Endothelial cell of umbilical vein (primary cell): ENCODE measurements around the gene ZFAND2B. TPM values are rescaled to one million over a fixed set of nuclear protein-coding genes. Genes with fewer than 3 reads are reported as not detected.

Experiments
- BruUV-seq: library from RNA; stranded (reverse); fragments of 400-500 nt; replicated peaks from 2 replicates; lab custom pipeline; 2021; lab: Mats Ljungman, UMichigan
- CTCF ChIA-PET: fragments of 300-600, 350-600 bp; sonication (Branson Sonifier 250); formaldehyde crosslinking; loops from one replicate; lab custom pipeline; 2021; ENCODE audit warnings: antibody characterized with exemption, inconsistent platforms; lab: Charles Lee
- POLR2A ChIA-PET: fragments of 300-600, 350-600 bp; sonication (Branson Sonifier 250); formaldehyde crosslinking; loops from one replicate; lab custom pipeline; 2021; ENCODE audit warnings: antibody characterized with exemption, inconsistent platforms; lab: Charles Lee
- DNase-seq: peaks from one replicate; pipeline ENCODE4 v3.0.0-alpha.2; 2011; ENCODE audit warnings: low read depth, low spot score
- FAIRE-seq: peaks from 2 replicates; lab custom pipeline; 2011; peaks lifted over from hg19 to GRCh38; lab: Jason Lieb, UNC
- H2AFZ ChIP-seq: 2 replicates; pipeline ENCODE4 v1.6.0; 2012; ENCODE audit warnings: low read depth, low read length, control low read depth, inconsistent platforms
- H3K27ac ChIP-seq: 2 replicates; pipeline ENCODE4 v1.5.1; 2011; ENCODE audit warnings: low read depth, mild to moderate bottlenecking, control low read depth, low read length, moderate library complexity; ENCODE audit not compliant: insufficient read depth
- H3K27me3 ChIP-seq, 2 experiments: 2 replicates each; pipeline versions ENCODE4 v1.6.0 to v1.6.1; 2011; ENCODE audit warnings: low read length in 2 of 2, mixed read lengths in 1 of 2; ENCODE audit not compliant: control insufficient read depth in 2 of 2, insufficient read depth in 2 of 2
- H3K36me3 ChIP-seq, 2 experiments: 2 replicates in 1 of 2; 3 replicates in 1 of 2; pipeline ENCODE4 v1.5.1; 2011; ENCODE audit warnings: low read length in 2 of 2, mild to moderate bottlenecking in 1 of 2, moderate library complexity in 1 of 2; ENCODE audit not compliant: control insufficient read depth in 2 of 2, insufficient read depth in 2 of 2; ENCODE audit errors: extremely low read depth in 1 of 2
- H3K4me1 ChIP-seq: 3 replicates; pipeline ENCODE4 v1.5.1; 2011; ENCODE audit warnings: mild to moderate bottlenecking, low read length; ENCODE audit not compliant: control insufficient read depth, insufficient read depth; ENCODE audit errors: extremely low read depth
- H3K4me2 ChIP-seq: 2 replicates; pipeline ENCODE4 v1.6.1; 2011; ENCODE audit warnings: low read length, control low read depth, mixed read lengths; ENCODE audit not compliant: insufficient read depth
- H3K4me3 ChIP-seq, 3 experiments: fragments of 200-600 bp in 1 of 3; sonication (generic), shearing (Covaris generic) in 1 of 3; replicated peaks in 1 of 3; 2 replicates each; pipeline ENCODE4 v1.5.1; 2011 to 2016; ENCODE audit warnings: control low read depth in 3 of 3, low read length in 3 of 3, mild to moderate bottlenecking in 2 of 3, inconsistent platforms in 1 of 3, low read depth in 1 of 3, moderate library complexity in 1 of 3; ENCODE audit not compliant: insufficient read depth in 1 of 3
- H3K79me2 ChIP-seq: 2 replicates; pipeline ENCODE4 v1.6.0; 2012; ENCODE audit warnings: low read length, inconsistent platforms; ENCODE audit not compliant: control insufficient read depth, insufficient read depth
- H3K9ac ChIP-seq: replicated peaks from 2 replicates; pipeline ENCODE3; 2011; ENCODE audit warnings: low read length, control low read depth; ENCODE audit not compliant: insufficient read depth; ENCODE audit errors: extremely low read depth
- H3K9me1 ChIP-seq: replicated peaks from 3 replicates; pipeline ENCODE4 v1.6.0; 2011; ENCODE audit warnings: mild to moderate bottlenecking, low read length; ENCODE audit not compliant: control insufficient read depth, insufficient read depth; ENCODE audit errors: extremely low read depth
- H3K9me3 ChIP-seq: replicated peaks from 2 replicates; pipeline ENCODE4 v1.5.1; 2012; ENCODE audit warnings: low read length, inconsistent platforms; ENCODE audit not compliant: control insufficient read depth, insufficient read depth
- H4K20me1 ChIP-seq: replicated peaks from 2 replicates; pipeline ENCODE3; 2011; ENCODE audit warnings: mild to moderate bottlenecking, low read length; ENCODE audit not compliant: control insufficient read depth, insufficient read depth; ENCODE audit errors: extremely low read depth
- FOS ChIP-seq: IDR thresholded peaks from 2 replicates; pipeline ENCODE4 v1.6.1; 2011; ENCODE audit warnings: mild to moderate bottlenecking, low read length, moderate library complexity, borderline replicate concordance; ENCODE audit not compliant: insufficient read depth
- GATA2 ChIP-seq: IDR thresholded peaks from 2 replicates; pipeline ENCODE4 v1.7.0; 2011; ENCODE audit warnings: low read depth, mild to moderate bottlenecking, moderate library complexity, mixed read lengths, low read length; ENCODE audit not compliant: insufficient read length, insufficient read depth
- JUN ChIP-seq: IDR thresholded peaks from 2 replicates; pipeline ENCODE4 v1.6.1; 2011; ENCODE audit warnings: borderline replicate concordance, low read depth; ENCODE audit not compliant: insufficient read length, insufficient read depth
- POLR2A ChIP-seq: IDR thresholded peaks from 2 replicates; pipeline ENCODE4 v1.6.1; 2012; ENCODE audit warnings: low read depth, mild to moderate bottlenecking, control low read depth, low read length
- dilution Hi-C: fragments of 300-500 bp; cut with MboI; formaldehyde crosslinking; loops from one replicate; pipeline ENCODE4 v1.15.0; 2019; ENCODE audit warnings: low sequenced_read_pairs; ENCODE audit not compliant: extremely low pct_ligation_motif_present
- intact Hi-C: fragments of 100-400 bp; cut with micrococcal nuclease; formaldehyde crosslinking; loops from one replicate; pipeline ENCODE4 v1.10.0; 2022
- polyA plus RNA-seq, 4 experiments: library from polyadenylated mRNA; depleted of rRNA in 3 of 4; stranded (reverse) in 3 of 4; unstranded in 1 of 4; fragments of >200 nt; gene quantifications; 2 replicates each; pipeline versions ENCODE4 v1.2.1 to v1.2.3, GENCODE V29; 2011 to 2012; ENCODE audit warnings: missing spikeins in 1 of 4
- total RNA-seq: library from RNA; stranded (reverse); gene quantifications from 2 replicates; pipeline ENCODE4 v1.2.3, GENCODE V29; 2021
- TF ChIP-seq, protein P1 (sequence below): IDR thresholded peaks from 2 replicates; pipeline ENCODE4 v1.6.1; 2011; ENCODE audit not compliant: insufficient read depth, insufficient read length
- TF ChIP-seq, protein P2 (sequence below), 2 donors: IDR thresholded peaks; 1 replicate in 1 of 2; 2 replicates in 1 of 2; pipeline ENCODE4 v1.5.1; 2011; ENCODE audit warnings: low read length in 2 of 2, mild to moderate bottlenecking in 2 of 2, moderate library complexity in 2 of 2, control low read depth in 1 of 2, inconsistent platforms in 1 of 2, low read depth in 1 of 2; ENCODE audit not compliant: insufficient read depth in 1 of 2; ENCODE audit errors: extremely low read depth in 1 of 2

Gene ZFAND2B
- total and polyA plus RNA-seq, 2 donors (not counting 3 experiments of a cell fraction or from before 2014, with no cell fraction given): 23.3 to 52.0 TPM

DNA sequence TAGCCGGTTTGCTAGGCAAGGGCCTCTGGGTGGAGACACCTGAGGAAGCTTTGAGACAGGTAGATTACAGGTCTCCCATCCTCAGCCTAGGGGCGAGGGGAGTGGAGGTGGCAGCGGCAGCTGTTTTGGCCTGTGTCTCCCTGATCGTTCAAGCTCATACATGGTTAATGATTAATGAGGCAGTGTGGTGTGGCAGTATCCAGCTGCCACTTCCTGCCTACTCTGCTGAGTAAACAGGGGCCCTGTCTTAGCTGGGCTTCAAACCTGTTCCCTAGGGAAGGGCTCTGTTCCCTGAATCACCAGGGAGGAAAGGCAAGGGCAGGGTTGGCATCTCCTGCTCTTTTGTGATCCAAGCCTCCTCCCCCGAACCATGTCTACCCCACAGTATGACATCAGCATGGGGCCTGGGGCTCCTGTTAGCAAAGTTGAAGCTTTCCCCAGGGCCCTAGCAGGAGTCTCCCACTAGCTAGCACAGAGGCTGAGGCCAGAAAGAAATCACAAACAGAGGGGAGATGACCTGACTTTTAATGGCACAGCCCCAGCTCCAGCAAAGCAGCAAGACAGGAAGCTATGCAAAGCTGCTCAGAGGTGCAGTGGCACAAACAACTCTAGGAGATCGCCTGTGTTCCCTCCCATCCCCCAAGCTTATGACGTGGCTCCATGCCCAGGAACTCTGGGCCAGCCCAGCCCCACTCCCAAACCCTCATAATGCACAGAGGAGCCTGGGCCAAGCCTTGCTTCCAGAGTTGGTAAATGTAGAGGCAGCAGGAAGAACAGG lies 42.8 kb downstream of the ZFAND2B start:
- H3K4me1 ChIP-seq: peaks cover 50% of the 10 kb centered on the region
- peaks cover 15% of the 10 kb centered on the region for H3K79me2 ChIP-seq
- H4K20me1 ChIP-seq: no peaks in the 10 kb centered on the region
- DNase-seq (peak; percentile 85), FAIRE-seq (peak; percentile 95)
- H3K9ac ChIP-seq: peak overlapping the region; percentile 49
- intact Hi-C loops (loop anchor here (1.0 kb wide), 2 partner anchors 20 to 30 kb away; partner anchors contain the start of genes ANKZF1, ATG9A and DNAJB2), dilution Hi-C loops (no loop called here)
- peaks cover 2% of the 10 kb centered on the region in 2 experiments for H3K36me3 ChIP-seq
- H3K9me3 ChIP-seq: no peaks in the 10 kb centered on the region
- CTCF ChIA-PET: interaction anchor here (0.6 to 3.3 kb wide), 7 partner anchors 12 to 590 kb away, joined by 3 to 25 read pairs (median 4); partner anchors contain the start of genes BCS1L, CNPPD1, DNAJB2 and ZNF142
- H3K27me3 ChIP-seq: peaks cover 0 to 2% of the 10 kb centered on the region in 2 experiments
- H3K4me3 ChIP-seq: no peak overlapping the region
- H3K4me2 ChIP-seq: peak overlapping the region; percentile 27
- H3K27ac ChIP-seq: peak overlapping the region; percentile 75
- no peak overlapping the region for H2AFZ ChIP-seq
- POLR2A ChIA-PET: interaction anchor here (0.8 to 1.5 kb wide), 5 partner anchors 20 to 73 kb away, joined by 3 to 7 read pairs (median 3); partner anchors contain the start of genes ANKZF1, ATG9A, CNPPD1 and DNAJB2
- no TSS peak for BruUV-seq
- no peaks in the 10 kb centered on the region for H3K9me1 ChIP-seq
- TF ChIP-seq, protein P1, sequence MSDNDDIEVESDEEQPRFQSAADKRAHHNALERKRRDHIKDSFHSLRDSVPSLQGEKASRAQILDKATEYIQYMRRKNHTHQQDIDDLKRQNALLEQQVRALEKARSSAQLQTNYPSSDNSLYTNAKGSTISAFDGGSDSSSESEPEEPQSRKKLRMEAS: no peak
- TF ChIP-seq POLR2A: no peak
- peak; percentile 3 for TF ChIP-seq FOS
- peak; percentile 26 for TF ChIP-seq JUN
- no peak for TF ChIP-seq GATA2
- TF ChIP-seq, protein P2, sequence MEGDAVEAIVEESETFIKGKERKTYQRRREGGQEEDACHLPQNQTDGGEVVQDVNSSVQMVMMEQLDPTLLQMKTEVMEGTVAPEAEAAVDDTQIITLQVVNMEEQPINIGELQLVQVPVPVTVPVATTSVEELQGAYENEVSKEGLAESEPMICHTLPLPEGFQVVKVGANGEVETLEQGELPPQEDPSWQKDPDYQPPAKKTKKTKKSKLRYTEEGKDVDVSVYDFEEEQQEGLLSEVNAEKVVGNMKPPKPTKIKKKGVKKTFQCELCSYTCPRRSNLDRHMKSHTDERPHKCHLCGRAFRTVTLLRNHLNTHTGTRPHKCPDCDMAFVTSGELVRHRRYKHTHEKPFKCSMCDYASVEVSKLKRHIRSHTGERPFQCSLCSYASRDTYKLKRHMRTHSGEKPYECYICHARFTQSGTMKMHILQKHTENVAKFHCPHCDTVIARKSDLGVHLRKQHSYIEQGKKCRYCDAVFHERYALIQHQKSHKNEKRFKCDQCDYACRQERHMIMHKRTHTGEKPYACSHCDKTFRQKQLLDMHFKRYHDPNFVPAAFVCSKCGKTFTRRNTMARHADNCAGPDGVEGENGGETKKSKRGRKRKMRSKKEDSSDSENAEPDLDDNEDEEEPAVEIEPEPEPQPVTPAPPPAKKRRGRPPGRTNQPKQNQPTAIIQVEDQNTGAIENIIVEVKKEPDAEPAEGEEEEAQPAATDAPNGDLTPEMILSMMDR (IDR thresholded peaks at IDR 0.05; ENCODE audit: extremely low read depth in 1 of 2, insufficient read depth in 1 of 2, low read depth in 1 of 2, low read length in 2 of 2): no peak
